Mesendoderm (in vitro differentiated cells): ENCODE results near the gene GAMT.

ENCODE experiments used
- DNase-seq: peaks from one replicate; pipeline ENCODE4 v3.0.0; 2013
- H2AK5ac ChIP-seq: 2 replicates; pipeline ENCODE4 v1.6.1; 2013; ENCODE audit warnings: low read length, inconsistent platforms
- H2BK120ac ChIP-seq: 2 replicates; pipeline ENCODE4 v1.6.1; 2013; ENCODE audit warnings: low read depth, mild to moderate bottlenecking, low read length, moderate library complexity, mixed read lengths
- H2BK15ac ChIP-seq: replicated peaks from 2 replicates; pipeline ENCODE4 v1.6.1; 2013; ENCODE audit warnings: low read depth, mild to moderate bottlenecking, moderate library complexity
- H2BK5ac ChIP-seq: 2 replicates; pipeline ENCODE4 v1.6.1; 2013; ENCODE audit warnings: low read length, inconsistent platforms
- H3K18ac ChIP-seq: 2 replicates; pipeline ENCODE4 v1.6.1; 2013; ENCODE audit warnings: mild to moderate bottlenecking, low read length, mixed read lengths
- H3K23ac ChIP-seq: one replicate; pipeline ENCODE4 v1.6.1; 2013; ENCODE audit warnings: low read length
- H3K27ac ChIP-seq: 2 replicates; pipeline ENCODE4 v1.5.1; 2013; ENCODE audit warnings: low read depth, mild to moderate bottlenecking, inconsistent platforms, low read length, moderate library complexity
- H3K27me3 ChIP-seq: 2 replicates; pipeline ENCODE4 v1.6.1; 2013; ENCODE audit warnings: low read length, control low read depth, mild to moderate bottlenecking, inconsistent platforms; ENCODE audit not compliant: insufficient read depth, poor library complexity
- H3K36me3 ChIP-seq: 2 replicates; pipeline ENCODE4 v1.6.1; 2013; ENCODE audit warnings: low read length, inconsistent platforms; ENCODE audit not compliant: control insufficient read depth, insufficient read depth
- H3K4ac ChIP-seq: one replicate; pipeline ENCODE4 v1.6.1; 2013; ENCODE audit warnings: low read depth, mild to moderate bottlenecking, low read length, moderate library complexity
- H3K4me1 ChIP-seq: 2 replicates; pipeline ENCODE4 v1.6.1; 2013; ENCODE audit warnings: low read depth, low read length, inconsistent platforms; ENCODE audit not compliant: control insufficient read depth
- H3K4me2 ChIP-seq: 2 replicates; pipeline ENCODE4 v1.6.1; 2013; ENCODE audit warnings: low read length
- H3K4me3 ChIP-seq: 2 replicates; pipeline ENCODE4 v1.5.1; 2013; ENCODE audit warnings: mild to moderate bottlenecking, low read length
- H3K56ac ChIP-seq: one replicate; pipeline ENCODE4 v1.6.1; 2013; ENCODE audit warnings: low read length
- H3K79me1 ChIP-seq: 2 replicates; pipeline ENCODE4 v1.6.1; 2013; ENCODE audit warnings: low read length, inconsistent platforms
- H3K79me2 ChIP-seq: 2 replicates; pipeline ENCODE4 v1.6.1; 2013; ENCODE audit warnings: mild to moderate bottlenecking, low read length; ENCODE audit not compliant: control insufficient read depth, insufficient read depth
- H3K9ac ChIP-seq: 2 replicates; pipeline ENCODE4 v1.6.1; 2013; ENCODE audit warnings: low read length, inconsistent platforms
- H4K5ac ChIP-seq: one replicate; pipeline ENCODE4 v1.6.1; 2013; ENCODE audit warnings: low read length
- H4K8ac ChIP-seq: one replicate; pipeline ENCODE4 v1.6.1; 2013; ENCODE audit warnings: low read depth, mild to moderate bottlenecking, control low read depth, low read length, moderate library complexity
- WGBS: extraction: QIAGEN DNeasy Blood & Tissue Kit; methylation state at CpG from one replicate; pipeline ENCODE4 v1.1.7; 2013; ENCODE audit warnings: low lambda C conversion rate, missing lambda C conversion rate; ENCODE audit not compliant: insufficient coverage; ENCODE audit errors: extremely low coverage; 5-methylcytosine and 5-hydroxymethylcytosine counted together

GAMT gene

GRCh38 chr19:1366296-1366695, 35.0 kb downstream of the GAMT start:
- no peak overlapping the region for H3K27ac ChIP-seq
- no peak overlapping the region for H3K4me3 ChIP-seq
- H3K56ac ChIP-seq: no peak overlapping the region
- no peak overlapping the region for H2BK15ac ChIP-seq
- H3K4me2 ChIP-seq: no peak overlapping the region
- H3K4me1 ChIP-seq: no peaks in the 10 kb centered on the region
- no peak overlapping the region for H3K9ac ChIP-seq
- no peak overlapping the region for H2AK5ac ChIP-seq
- H3K4ac ChIP-seq: no peak overlapping the region
- no peak overlapping the region for H4K8ac ChIP-seq
- H2BK5ac ChIP-seq: no peak overlapping the region
- no peak overlapping the region for H2BK120ac ChIP-seq
- H3K36me3 ChIP-seq: peaks cover 7% of the 10 kb centered on the region
- H4K5ac ChIP-seq: no peak overlapping the region
- WGBS: no CpG with 5 or more reads among the region's 10 CpGs
- H3K23ac ChIP-seq: no peak overlapping the region
- H3K18ac ChIP-seq: no peak overlapping the region
- no peak for DNase-seq
- H3K27me3 ChIP-seq: no peaks in the 10 kb centered on the region
- no peaks in the 10 kb centered on the region for H3K79me2 ChIP-seq
- no peaks in the 10 kb centered on the region for H3K79me1 ChIP-seq

GRCh38 chr19:1365319-1366269, 35.7 kb downstream of the GAMT start:
- H3K4me1 ChIP-seq: no peaks in the 10 kb centered on the region
- no peaks in the 10 kb centered on the region for H3K79me2 ChIP-seq
- H4K5ac ChIP-seq: no peak overlapping the region
- H3K27me3 ChIP-seq: no peaks in the 10 kb centered on the region
- no CpG with 5 or more reads among the region's 37 CpGs for WGBS
- no peak overlapping the region for H2AK5ac ChIP-seq
- H3K36me3 ChIP-seq: peaks cover 3% of the 10 kb centered on the region
- H2BK15ac ChIP-seq: no peak overlapping the region
- no peak overlapping the region for H3K4me3 ChIP-seq
- H3K9ac ChIP-seq: no peak overlapping the region
- H4K8ac ChIP-seq: no peak overlapping the region
- no peak overlapping the region for H3K56ac ChIP-seq
- H3K79me1 ChIP-seq: no peaks in the 10 kb centered on the region
- H3K23ac ChIP-seq: no peak overlapping the region
- no peak overlapping the region for H2BK120ac ChIP-seq
- no peak overlapping the region for H3K18ac ChIP-seq
- H3K4me2 ChIP-seq: no peak overlapping the region
- no peak overlapping the region for H2BK5ac ChIP-seq
- no peak for DNase-seq
- H3K27ac ChIP-seq: no peak overlapping the region
- no peak overlapping the region for H3K4ac ChIP-seq

GRCh38 chr19:1364070-1364704, 37.2 kb downstream of the GAMT start:
- no peak for DNase-seq

GRCh38 chr19:1363599-1363998, 37.7 kb downstream of the GAMT start:
- no peak overlapping the region for H2BK15ac ChIP-seq
- H2BK120ac ChIP-seq: no peak overlapping the region
- H2BK5ac ChIP-seq: no peak overlapping the region
- peaks cover 4% of the 10 kb centered on the region for H3K79me2 ChIP-seq
- H3K56ac ChIP-seq: no peak overlapping the region
- no peak overlapping the region for H3K4ac ChIP-seq
- no peaks in the 10 kb centered on the region for H3K4me1 ChIP-seq
- H4K8ac ChIP-seq: no peak overlapping the region
- H2AK5ac ChIP-seq: no peak overlapping the region
- no peak overlapping the region for H4K5ac ChIP-seq
- no peak overlapping the region for H3K18ac ChIP-seq
- H3K9ac ChIP-seq: no peak overlapping the region
- H3K4me3 ChIP-seq: no peak overlapping the region
- H3K27ac ChIP-seq: no peak overlapping the region
- no peak for DNase-seq
- no peaks in the 10 kb centered on the region for H3K79me1 ChIP-seq
- H3K27me3 ChIP-seq: no peaks in the 10 kb centered on the region
- no peak overlapping the region for H3K4me2 ChIP-seq
- H3K36me3 ChIP-seq: peaks cover 3% of the 10 kb centered on the region
- no peak overlapping the region for H3K23ac ChIP-seq
- no CpG with 5 or more reads among the region's 10 CpGs for WGBS

More at GRCh38 chr19:1364070-1364704, 37.2 kb downstream of the GAMT start:
- Histone ChIP-seq H4K5ac (no peak overlapping the region), H3K4ac (no peak overlapping the region), H3K27ac (no peak overlapping the region), H3K4me1 (no peaks in the 10 kb centered on the region), H3K9ac (no peak overlapping the region), H3K79me2 (peaks cover 4% of the 10 kb centered on the region), H3K27me3 (no peaks in the 10 kb centered on the region), H2AK5ac (no peak overlapping the region), H2BK5ac (no peak overlapping the region), H3K18ac (no peak overlapping the region), H3K4me2 (no peak overlapping the region), H3K56ac (no peak overlapping the region), H3K79me1 (no peaks in the 10 kb centered on the region), H3K36me3 (peaks cover 3% of the 10 kb centered on the region), H2BK120ac (no peak overlapping the region), H3K23ac (no peak overlapping the region), H2BK15ac (no peak overlapping the region), H4K8ac (no peak overlapping the region), H3K4me3 (no peak overlapping the region)
- WGBS: no CpG with 5 or more reads among the region's 15 CpGs

- Histone ChIP-seq H3K18ac (no peak overlapping the region), H4K5ac (no peak overlapping the region), H3K4ac (no peak overlapping the region), H3K36me3 (peaks cover 4% of the 10 kb centered on the region), H3K56ac (no peak overlapping the region), H3K27me3 (no peaks in the 10 kb centered on the region), H3K4me1 (no peaks in the 10 kb centered on the region), H2BK120ac (no peak overlapping the region), H3K9ac (no peak overlapping the region), H3K23ac (no peak overlapping the region), H2BK15ac (no peak overlapping the region), H2AK5ac (no peak overlapping the region), H4K8ac (no peak overlapping the region), H3K4me3 (no peak overlapping the region), H3K4me2 (no peak overlapping the region), H2BK5ac (no peak overlapping the region), H3K27ac (no peak overlapping the region), H3K79me2 (peaks cover 4% of the 10 kb centered on the region), H3K79me1 (peaks cover 2% of the 10 kb centered on the region)
- WGBS: no CpG with 5 or more reads among the region's 42 CpGs
- no peak for DNase-seq
These were observed 38.7 kb downstream of the GAMT start for GRCh38 chr19:1362387-1363257.
